T-cell (primary cell): ENCODE results near the gene ABL1. TPM values are rescaled to one million over a fixed set of nuclear protein-coding genes. Genes with fewer than 3 reads are reported as not detected.

Experiments used
- ATAC-seq, 4 experiments: fragments of 200-7000 bp in 3 of 4; fragments of 150-1000 bp in 1 of 4; cut with Tn5 transposase; replicated peaks in 1 of 4; 1 replicate in 3 of 4; 2 replicates in 1 of 4; pipeline ENCODE4 v1.10.0; 2021; ENCODE audit warnings: moderate library complexity in 3 of 4, mild to moderate bottlenecking in 2 of 4, moderate number of reproducible peaks in 1 of 4
- CTCF ChIA-PET, 2 donors: fragments of 300-600 bp; sonication (Branson Sonifier 250); formaldehyde crosslinking; loops; one replicate each; lab custom pipeline; 2022; ENCODE audit warnings: antibody characterized with exemption in 2 of 2; lab: Charles Lee
- POLR2A ChIA-PET, 2 donors: fragments of 300-600 bp; sonication (Branson Sonifier 250); formaldehyde crosslinking; loops; one replicate each; lab custom pipeline; 2022; ENCODE audit warnings: antibody characterized with exemption in 2 of 2; lab: Charles Lee
- DNase-seq, 35 experiments: peaks; one replicate each; pipeline versions ENCODE4 v3.0.0 to v3.0.0-alpha.2; 2013 to 2023
- H3K27ac ChIP-seq: one replicate; pipeline ENCODE4 v1.5.1; 2013; ENCODE audit warnings: low read length
- H3K27me3 ChIP-seq, 2 experiments: replicated peaks in 1 of 2; 1 replicate in 1 of 2; 2 replicates in 1 of 2; pipeline versions ENCODE4 v1.6.1 to v1.7.0; 2013; ENCODE audit warnings: low read length in 1 of 2, mixed read lengths in 1 of 2; ENCODE audit not compliant: control insufficient read depth in 2 of 2, insufficient read depth in 2 of 2; ENCODE audit errors: extremely low read depth in 1 of 2
- H3K36me3 ChIP-seq, 2 donors: 1 replicate in 1 of 2; 2 replicates in 1 of 2; pipeline versions ENCODE4 v1.6.1 to v1.7.0; 2013; ENCODE audit warnings: low read length in 1 of 2; ENCODE audit not compliant: control insufficient read depth in 2 of 2, insufficient read depth in 1 of 2; ENCODE audit errors: extremely low read depth in 1 of 2
- H3K4me1 ChIP-seq, 2 experiments: 1 replicate in 1 of 2; 2 replicates in 1 of 2; pipeline versions ENCODE4 v1.6.1 to v1.7.0; 2013; ENCODE audit warnings: low read length in 2 of 2, mixed read lengths in 1 of 2; ENCODE audit not compliant: insufficient read depth in 2 of 2, control insufficient read depth in 1 of 2; ENCODE audit errors: extremely low read depth in 1 of 2
- H3K4me3 ChIP-seq, 2 donors: 1 replicate in 1 of 2; 2 replicates in 1 of 2; pipeline versions ENCODE4 v1.5.1 to v1.7.0; 2013; ENCODE audit warnings: mild to moderate bottlenecking in 2 of 2, low read length in 1 of 2, moderate library complexity in 1 of 2; ENCODE audit not compliant: control insufficient read depth in 1 of 2; ENCODE audit errors: extremely low read depth in 1 of 2
- H3K9me3 ChIP-seq: 2 replicates; pipeline ENCODE4 v1.7.0; 2013
- H3K27ac Mint-ChIP-seq, 2 donors: one replicate each; pipeline ENCODE4 v1.8.0; 2020 to 2021; ENCODE audit warnings: mild to moderate bottlenecking in 2 of 2, mixed read lengths in 2 of 2
- H3K27me3 Mint-ChIP-seq, 2 donors: one replicate each; pipeline ENCODE4 v1.8.0; 2021 to 2022; ENCODE audit warnings: mixed read lengths in 2 of 2
- H3K36me3 Mint-ChIP-seq: one replicate; pipeline ENCODE4 v1.8.0; 2021; ENCODE audit warnings: mixed read lengths
- H3K4me1 Mint-ChIP-seq, 3 donors: one replicate each; pipeline ENCODE4 v1.8.0; 2020 to 2022; ENCODE audit warnings: mixed read lengths in 3 of 3, mild to moderate bottlenecking in 1 of 3
- H3K4me3 Mint-ChIP-seq, 3 donors: one replicate each; pipeline ENCODE4 v1.8.0; 2020 to 2022; ENCODE audit warnings: mild to moderate bottlenecking in 3 of 3, mixed read lengths in 3 of 3, moderate library complexity in 3 of 3
- H3K9me3 Mint-ChIP-seq, 3 donors: one replicate each; pipeline ENCODE4 v1.8.0; 2020 to 2022; ENCODE audit warnings: mixed read lengths in 3 of 3
- WGBS: methylation state at CpG from one replicate; pipeline ENCODE4 v1.1.5; 2013; ENCODE audit warnings: missing lambda C conversion rate; ENCODE audit not compliant: insufficient coverage; 5-methylcytosine and 5-hydroxymethylcytosine counted together
- total RNA-seq, 35 experiments: library from RNA in 6 of 35; stranded (reverse) in 6 of 35; fragments of 120-200 nt in 1 of 35; gene quantifications; one replicate each; pipeline versions ENCODE4 v1.2.1 to v1.2.4 and lab custom pipeline; 2013 to 2026

Gene ABL1
- total RNA-seq, 5 donors from 2014 or later (not counting 1 experiment from before 2014, with no cell fraction given): 33.3 to 40.0 (median 37.7) TPM

- ChIA-PET CTCF (no interaction called here), POLR2A (no interaction called here)
- Histone ChIP-seq H3K4me3 (no peak overlapping the region), H3K4me1 (no peaks in the 10 kb centered on the region), H3K27ac (no peak overlapping the region), H3K9me3 (no peaks in the 10 kb centered on the region), H3K27me3 (peaks cover 0 to 30% of the 10 kb centered on the region in 2 experiments), H3K36me3 (no peaks in the 10 kb centered on the region)
- 85% methylated on average over 31 of the region's 38 CpGs for WGBS
- DNase-seq (no peak), ATAC-seq (no peak)
- Mint-ChIP-seq H3K4me3 (no peak overlapping the region), H3K9me3 (no peaks in the 10 kb centered on the region), H3K4me1 (no peaks in the 10 kb centered on the region), H3K27me3 (peaks cover 0 to 1% of the 10 kb centered on the region in 2 donors), H3K36me3 (no peaks in the 10 kb centered on the region), H3K27ac (no peak overlapping the region)
Observed at GRCh38 chr9:130912932-130913598, 78.0 kb downstream of the ABL1 start.

GRCh38 chr9:130913599-130914416 is 78.8 kb downstream of the ABL1 start:
- ChIA-PET CTCF (no interaction called here), POLR2A (no interaction called here)
- no peaks in the 10 kb centered on the region for H3K9me3 ChIP-seq
- no peaks in the 10 kb centered on the region for H3K4me1 ChIP-seq
- WGBS: 67% methylated on average over 16 of the region's 23 CpGs
- Mint-ChIP-seq H3K4me1 (no peaks in the 10 kb centered on the region), H3K9me3 (no peaks in the 10 kb centered on the region), H3K27ac (no peak overlapping the region), H3K36me3 (no peaks in the 10 kb centered on the region), H3K27me3 (peaks cover 0 to 1% of the 10 kb centered on the region in 2 donors), H3K4me3 (no peak overlapping the region)
- no peaks in the 10 kb centered on the region for H3K36me3 ChIP-seq
- H3K27me3 ChIP-seq: peaks cover 0 to 33% of the 10 kb centered on the region in 2 experiments
- H3K27ac ChIP-seq: no peak overlapping the region
- H3K4me3 ChIP-seq: no peak overlapping the region
- no peak for DNase-seq
- ATAC-seq: no peak

GRCh38 chr9:130914417-130915095 is 79.5 kb downstream of the ABL1 start:
- ATAC-seq: no peak
- Histone ChIP-seq H3K36me3 (no peaks in the 10 kb centered on the region), H3K4me3 (no peak overlapping the region), H3K9me3 (no peaks in the 10 kb centered on the region), H3K27me3 (peaks cover 0 to 38% of the 10 kb centered on the region in 2 experiments), H3K4me1 (no peaks in the 10 kb centered on the region), H3K27ac (no peak overlapping the region)
- ChIA-PET CTCF (no interaction called here), POLR2A (no interaction called here)
- H3K4me3 Mint-ChIP-seq: no peak overlapping the region
- no peak overlapping the region for H3K27ac Mint-ChIP-seq
- H3K36me3 Mint-ChIP-seq: no peaks in the 10 kb centered on the region
- DNase-seq: no peak
- H3K27me3 Mint-ChIP-seq: peaks cover 0 to 1% of the 10 kb centered on the region in 2 donors
- H3K4me1 Mint-ChIP-seq: no peaks in the 10 kb centered on the region
- 70% methylated on average over 22 of the region's 24 CpGs for WGBS
- H3K9me3 Mint-ChIP-seq: no peaks in the 10 kb centered on the region

GRCh38 chr9:130915096-130915447 is 80.0 kb downstream of the ABL1 start:
- Histone ChIP-seq H3K36me3 (no peaks in the 10 kb centered on the region), H3K27ac (no peak overlapping the region), H3K4me3 (no peak overlapping the region), H3K9me3 (no peaks in the 10 kb centered on the region), H3K4me1 (no peaks in the 10 kb centered on the region), H3K27me3 (peaks cover 0 to 43% of the 10 kb centered on the region in 2 experiments)
- DNase-seq (no peak), ATAC-seq (no peak)
- H3K9me3 Mint-ChIP-seq: no peaks in the 10 kb centered on the region
- POLR2A ChIA-PET: no interaction called here
- no peak overlapping the region for H3K27ac Mint-ChIP-seq
- CTCF ChIA-PET: no interaction called here
- no peaks in the 10 kb centered on the region for H3K4me1 Mint-ChIP-seq
- H3K27me3 Mint-ChIP-seq: peaks cover 0 to 1% of the 10 kb centered on the region in 2 donors
- 84% methylated on average over 8 of the region's 8 CpGs for WGBS
- H3K4me3 Mint-ChIP-seq: no peak overlapping the region
- H3K36me3 Mint-ChIP-seq: no peaks in the 10 kb centered on the region

GRCh38 chr9:130917168-130917960 is 82.3 kb downstream of the ABL1 start:
- no peaks in the 10 kb centered on the region for H3K9me3 ChIP-seq
- H3K27me3 Mint-ChIP-seq: peaks cover 0 to under 1% of the 10 kb centered on the region in 2 donors
- 78% methylated on average over 33 of the region's 34 CpGs for WGBS
- ATAC-seq (no peak), DNase-seq (no peak)
- peaks cover 0 to 50% of the 10 kb centered on the region in 2 experiments for H3K27me3 ChIP-seq
- H3K27ac Mint-ChIP-seq: no peak overlapping the region
- no peak overlapping the region for H3K4me3 Mint-ChIP-seq
- ChIA-PET CTCF (no interaction called here), POLR2A (no interaction called here)
- no peaks in the 10 kb centered on the region for H3K9me3 Mint-ChIP-seq
- no peaks in the 10 kb centered on the region for H3K4me1 ChIP-seq
- H3K36me3 Mint-ChIP-seq: no peaks in the 10 kb centered on the region
- H3K27ac ChIP-seq: no peak overlapping the region
- no peak overlapping the region for H3K4me3 ChIP-seq
- no peaks in the 10 kb centered on the region for H3K4me1 Mint-ChIP-seq
- no peaks in the 10 kb centered on the region for H3K36me3 ChIP-seq
